Activated gamma-delta T cell treated with Interleukin-2 at 50 U/mL for 16 hours (primary cell): ENCODE data around the gene USP34.
"Not testable (repeated sequence)": the region's sequence is repeated elsewhere in the genome, so short reads cannot be mapped to it uniquely, and the experiment has no call there.

Experiments used
- DNase-seq: peaks from one replicate; pipeline ENCODE4 v3.0.0-alpha.2; 2020

Gene USP34

GRCh38 chr2:61426267-61426897 lies 44.5 kb downstream of the USP34 start:
- peak; percentile 71 for DNase-seq

GRCh38 chr2:61425605-61426155 lies 45.2 kb downstream of the USP34 start:
- no peak for DNase-seq

- no peak for DNase-seq
Observed at GRCh38 chr2:61423714-61424113, 47.2 kb downstream of the USP34 start.

- DNase-seq, result peak; percentile 19
Observed at GRCh38 chr2:61421611-61422010, 49.3 kb downstream of the USP34 start.

GRCh38 chr2:61420991-61421544 lies 49.8 kb downstream of the USP34 start:
- DNase-seq, result no peak

- DNase-seq, result no peak
Observed at GRCh38 chr2:61419570-61419969, 51.3 kb downstream of the USP34 start.

GRCh38 chr2:61419129-61419528 lies 51.8 kb downstream of the USP34 start:
- DNase-seq, result peak; percentile 17

GRCh38 chr2:61416871-61417645 lies 53.8 kb downstream of the USP34 start:
- DNase-seq, result no peak

GRCh38 chr2:61415265-61415664 lies 55.6 kb downstream of the USP34 start:
- no peak for DNase-seq

GRCh38 chr2:61414674-61415073 lies 56.2 kb downstream of the USP34 start:
- no peak for DNase-seq

- no peak for DNase-seq
Observed at GRCh38 chr2:61411109-61411508, 59.8 kb downstream of the USP34 start.

GRCh38 chr2:61410185-61410584 lies 60.7 kb downstream of the USP34 start:
- DNase-seq, result no peak

GRCh38 chr2:61405813-61406212 lies 65.1 kb downstream of the USP34 start:
- no peak for DNase-seq

GRCh38 chr2:61404438-61404837 lies 66.4 kb downstream of the USP34 start:
- no peak for DNase-seq

- DNase-seq, result no peak
Observed at GRCh38 chr2:61398413-61398812, 72.5 kb downstream of the USP34 start.

- no peak for DNase-seq
Observed at GRCh38 chr2:61396005-61396404, 74.9 kb downstream of the USP34 start.

GRCh38 chr2:61387588-61387987 lies 83.3 kb downstream of the USP34 start:
- not testable (repeated sequence) for DNase-seq

- DNase-seq, result not testable (repeated sequence)
Observed at GRCh38 chr2:61380882-61381197, 90.0 kb downstream of the USP34 start.

GRCh38 chr2:61380056-61380881 lies 90.6 kb downstream of the USP34 start:
- no peak for DNase-seq

GRCh38 chr2:61379521-61379920 lies 91.4 kb downstream of the USP34 start:
- DNase-seq, result no peak

GRCh38 chr2:61378281-61378680 lies 92.6 kb downstream of the USP34 start:
- DNase-seq, result no peak

GRCh38 chr2:61377046-61377445 lies 93.8 kb downstream of the USP34 start:
- DNase-seq, result no peak

- no peak for DNase-seq
Observed at GRCh38 chr2:61376211-61376610, 94.7 kb downstream of the USP34 start.
